Erythroblast (primary cell): ENCODE results near the gene ESPN.

ENCODE experiments used
- GATA1 ChIP-seq: IDR thresholded peaks from 2 replicates; pipeline ENCODE4 v1.6.1; 2011; ENCODE audit warnings: low read depth, mild to moderate bottlenecking, control low read depth, low read length, moderate library complexity
- POLR2A ChIP-seq: IDR thresholded peaks from 2 replicates; pipeline ENCODE4 v1.6.1; 2011; ENCODE audit warnings: mild to moderate bottlenecking, low read length

DNA sequence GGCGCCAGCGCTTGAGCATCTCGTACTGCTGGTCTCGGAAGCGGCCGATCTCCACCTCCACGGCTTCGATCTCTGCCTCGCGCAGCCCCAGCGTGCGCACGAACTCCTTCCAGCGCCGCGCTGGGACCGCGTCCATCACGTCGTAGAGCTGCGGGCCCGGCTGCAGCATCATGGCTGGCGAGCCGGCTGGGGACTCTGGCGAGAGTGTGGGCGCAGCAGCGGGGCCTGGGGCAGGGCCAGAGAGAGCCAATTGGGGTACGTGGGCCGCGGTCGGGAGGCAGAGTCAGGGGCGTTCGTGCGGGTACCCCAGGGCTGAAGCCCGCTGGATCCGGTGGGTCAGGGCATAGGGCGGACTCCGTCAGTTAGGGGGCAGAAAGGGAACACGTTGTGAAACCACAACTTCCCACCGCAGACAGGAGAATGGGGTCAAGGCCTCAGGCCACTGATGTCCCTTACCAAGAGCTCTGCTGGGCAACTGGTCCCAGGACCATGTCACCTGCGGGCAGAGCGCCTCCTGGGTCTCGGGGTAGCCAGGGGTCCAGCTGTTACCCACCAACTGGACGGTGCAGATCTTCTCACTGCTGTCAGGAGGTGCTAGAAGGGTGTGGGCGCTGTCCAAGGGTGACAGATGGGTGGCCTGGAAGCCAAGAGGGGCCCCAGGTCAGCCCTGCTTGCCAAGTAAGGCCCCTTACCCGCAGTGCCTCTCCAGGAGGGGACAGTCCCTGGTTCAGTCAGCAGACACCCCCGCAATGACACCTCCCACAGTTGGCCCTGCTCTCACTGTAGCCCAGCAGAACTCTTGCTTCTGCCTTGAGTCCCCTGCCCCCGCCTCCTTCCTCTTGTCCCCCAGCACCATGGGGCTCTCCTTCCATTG, 37.2 kb downstream of the ESPN start:
- TF ChIP-seq POLR2A (no peak), GATA1 (no peak)
